Measurements from ENCODE around the gene MEFV.
"Not testable (repeated sequence)": the region's sequence is repeated elsewhere in the genome, so short reads cannot be mapped to it uniquely, and the experiment has no call there.

MEFV gene

DNA sequence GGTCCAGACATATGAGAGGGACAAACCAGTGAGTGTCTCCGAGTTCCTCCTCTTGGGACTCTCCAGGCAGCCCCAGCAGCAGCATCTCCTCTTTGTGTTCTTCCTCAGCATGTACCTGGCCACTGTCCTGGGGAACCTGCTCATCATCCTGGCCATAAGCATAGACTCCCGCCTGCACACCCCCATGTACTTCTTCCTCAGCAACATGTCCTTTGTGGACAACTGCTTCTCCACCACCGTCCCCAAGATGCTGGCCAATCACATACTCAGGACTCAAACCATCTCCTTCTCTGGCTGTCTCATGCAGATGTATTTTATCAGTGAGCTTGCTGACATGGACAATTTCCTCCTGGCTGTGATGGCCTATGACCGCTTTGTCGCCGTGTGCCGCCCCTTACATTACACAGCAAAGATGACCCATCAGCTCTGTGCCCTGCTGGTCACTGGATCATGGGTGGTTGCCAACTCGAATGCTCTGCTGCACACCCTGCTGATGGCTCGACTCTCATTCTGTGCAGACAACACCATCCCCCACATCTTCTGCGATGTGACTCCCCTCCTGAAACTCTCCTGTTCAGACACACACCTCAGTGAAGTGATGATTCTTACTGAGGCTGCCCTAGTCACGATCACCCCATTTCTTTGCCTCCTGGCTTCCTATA lies 40.7 kb downstream of the MEFV start:
- DNase-seq (ENCODE audit: low read depth in 3 of 3) = no peak

DNA sequence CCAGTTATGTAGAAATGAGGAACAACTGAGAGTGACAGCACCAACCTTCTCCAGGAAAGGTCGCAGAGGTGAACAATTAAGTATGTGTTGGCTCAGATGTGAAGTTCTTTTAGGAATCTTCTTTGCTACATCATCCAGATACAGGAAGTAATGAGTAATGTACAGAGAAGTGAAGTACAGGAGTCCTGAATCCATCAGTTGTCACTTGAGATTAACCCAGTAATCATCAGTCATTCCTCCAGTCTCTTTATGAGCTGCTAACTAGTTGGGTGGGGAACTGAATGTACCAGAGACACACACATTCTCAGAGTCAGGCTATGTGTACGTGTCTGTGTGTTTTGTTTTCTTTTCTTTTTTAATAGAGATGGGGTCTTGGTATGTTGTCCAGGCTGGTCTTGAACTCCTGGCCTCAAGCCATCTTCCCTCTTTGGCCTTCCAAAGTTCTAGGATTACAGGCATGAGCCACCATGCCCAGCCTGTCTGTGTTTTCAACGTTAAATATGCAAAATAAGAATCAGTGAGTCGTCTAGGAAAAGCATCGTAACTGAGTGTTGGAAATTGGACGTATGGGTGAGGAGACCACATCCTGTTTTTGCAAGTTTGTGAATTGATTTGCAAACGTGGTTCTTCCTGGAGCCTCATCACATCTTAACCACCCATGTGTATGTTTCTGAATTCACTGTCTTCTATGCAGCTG lies 41.4 kb downstream of the MEFV start:
- DNase-seq (ENCODE audit: low read depth in 3 of 3) = no peak

DNA sequence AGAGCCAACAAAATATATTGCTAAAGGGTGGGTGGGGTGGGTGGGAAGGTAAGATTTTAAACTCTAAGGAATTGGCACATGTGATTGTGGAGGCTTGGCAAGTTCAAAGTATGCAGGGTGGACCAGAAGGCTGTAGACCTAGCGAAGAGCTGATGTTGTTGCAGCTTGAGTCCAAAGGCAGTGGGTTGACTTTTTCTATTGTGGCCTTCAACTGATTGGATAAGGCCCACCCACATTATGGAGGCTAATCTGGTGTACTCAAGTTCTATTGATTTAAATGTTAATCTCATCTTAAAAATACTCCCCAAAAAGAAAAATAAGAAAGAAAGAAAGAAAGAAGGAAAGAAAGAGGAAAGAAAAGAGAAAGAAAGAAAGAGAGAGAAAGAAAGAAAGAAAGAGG lies 43.9 kb downstream of the MEFV start:
- no peak for DNase-seq (ENCODE audit: low read depth in 3 of 3)

DNA sequence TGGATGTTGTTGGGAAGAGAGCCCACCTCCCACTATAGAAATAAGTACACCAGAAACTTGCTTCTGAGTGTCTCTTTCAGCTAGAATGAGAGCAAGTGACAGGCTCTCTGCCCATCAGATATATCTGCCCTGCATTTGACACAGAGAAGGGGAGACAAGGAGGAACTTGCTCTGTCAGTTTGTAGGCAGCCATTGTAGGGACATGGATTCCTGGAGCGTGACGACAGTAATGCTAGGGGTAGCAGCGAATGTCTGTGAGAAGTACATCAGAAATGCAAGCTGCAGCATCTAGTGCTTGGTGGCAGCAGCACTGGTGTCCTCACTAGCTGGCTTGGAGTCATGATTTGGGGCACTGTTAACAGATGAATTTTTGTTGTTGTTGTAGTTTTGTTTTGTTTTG lies 44.4 kb downstream of the MEFV start:
- no peak for DNase-seq (ENCODE audit: low read depth in 3 of 3)

DNA sequence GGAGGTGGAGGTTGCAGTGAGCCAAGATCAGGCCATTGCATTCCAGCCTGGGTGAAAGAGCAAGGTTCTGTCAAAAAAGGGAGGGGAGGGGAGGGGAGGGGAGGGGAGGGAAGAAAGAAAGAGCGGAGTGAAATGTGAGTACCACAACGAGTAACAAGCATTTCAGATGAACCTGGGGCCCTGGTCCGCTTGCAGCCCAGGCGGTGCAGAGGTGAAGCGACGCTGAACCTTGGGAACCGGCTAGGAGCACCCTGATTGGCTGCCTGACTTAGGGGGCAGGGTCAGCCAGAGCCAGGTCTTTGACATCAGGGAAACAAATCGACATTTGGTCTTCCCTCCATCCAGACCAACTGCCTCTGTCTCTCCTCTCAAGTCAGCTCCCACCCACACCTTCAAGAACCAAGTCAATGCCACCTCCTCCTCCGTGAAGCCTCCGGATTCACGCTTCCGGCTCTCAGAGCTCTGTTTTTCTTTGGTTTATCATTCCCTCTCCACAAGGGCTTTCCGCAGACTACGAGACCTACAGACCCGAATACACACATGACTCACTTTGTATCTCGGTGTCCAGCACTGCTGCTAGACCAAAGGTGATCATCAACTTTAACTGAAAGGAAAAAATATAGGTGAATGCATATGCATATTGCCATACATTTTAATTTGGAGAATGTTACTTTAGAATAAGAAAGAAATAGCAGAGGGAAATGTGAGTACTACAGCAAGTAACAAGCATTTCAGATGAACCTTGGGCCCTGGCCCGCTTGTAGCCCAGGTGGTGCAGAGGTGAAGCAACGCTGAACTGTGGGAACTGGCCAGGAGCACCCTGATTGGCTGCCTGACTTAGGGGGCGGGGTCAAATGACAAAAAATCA lies 49.1 kb downstream of the MEFV start:
- DNase-seq (ENCODE audit: low read depth in 3 of 3) = no peak

DNA sequence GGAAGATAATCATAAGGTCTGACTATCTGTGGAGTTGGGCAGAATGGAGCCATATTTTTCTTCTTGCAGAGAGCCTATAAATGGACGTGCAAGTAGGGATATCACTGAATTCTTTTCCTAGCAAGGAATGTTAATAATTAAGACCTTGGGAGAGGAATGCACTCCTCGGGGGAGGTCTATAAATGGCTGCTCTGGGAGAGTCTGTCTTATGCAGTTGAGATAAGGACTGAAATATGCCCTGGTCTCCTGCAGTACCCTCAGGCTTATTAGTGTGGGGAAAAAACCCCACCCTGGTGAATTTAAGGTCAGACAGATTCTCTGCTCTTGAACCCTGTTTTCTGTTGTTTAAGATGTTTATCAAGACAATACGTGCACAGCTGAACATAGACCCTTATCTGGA lies 50.5 kb downstream of the MEFV start:
- DNase-seq (ENCODE audit: low read depth in 3 of 3) = not testable (repeated sequence)

DNA sequence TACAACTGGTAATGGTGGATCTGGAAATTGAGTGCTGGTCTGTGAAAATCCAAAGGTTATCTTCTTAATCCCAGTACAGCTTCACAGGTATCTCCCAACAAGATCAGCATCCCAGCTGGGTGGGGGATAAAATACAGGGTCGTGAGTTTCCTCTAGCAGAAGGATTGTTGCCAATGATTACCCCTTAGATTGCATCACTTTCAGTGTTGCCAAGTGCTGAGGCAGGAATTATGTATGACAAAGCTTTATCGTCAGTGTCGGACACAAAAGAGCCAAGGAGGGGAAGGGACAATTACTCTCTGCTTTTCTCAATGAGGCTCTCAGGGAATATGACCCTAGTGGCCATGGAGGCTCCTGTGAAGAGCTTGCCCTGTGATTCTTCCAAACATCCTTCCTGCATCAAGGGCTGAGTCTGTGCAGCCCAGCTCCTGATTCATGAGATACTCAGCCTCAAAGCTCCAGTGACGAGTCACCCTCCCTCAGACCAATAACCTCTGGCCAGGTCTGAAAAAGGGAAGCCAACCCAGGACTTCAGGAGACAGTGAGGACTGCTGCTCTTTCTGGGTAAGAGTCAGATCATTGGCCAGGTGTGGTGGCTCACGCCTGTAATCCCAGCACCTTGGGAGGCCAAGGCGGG lies 53.4 kb downstream of the MEFV start:
- DNase-seq (ENCODE audit: low read depth in 3 of 3) = no peak

DNA sequence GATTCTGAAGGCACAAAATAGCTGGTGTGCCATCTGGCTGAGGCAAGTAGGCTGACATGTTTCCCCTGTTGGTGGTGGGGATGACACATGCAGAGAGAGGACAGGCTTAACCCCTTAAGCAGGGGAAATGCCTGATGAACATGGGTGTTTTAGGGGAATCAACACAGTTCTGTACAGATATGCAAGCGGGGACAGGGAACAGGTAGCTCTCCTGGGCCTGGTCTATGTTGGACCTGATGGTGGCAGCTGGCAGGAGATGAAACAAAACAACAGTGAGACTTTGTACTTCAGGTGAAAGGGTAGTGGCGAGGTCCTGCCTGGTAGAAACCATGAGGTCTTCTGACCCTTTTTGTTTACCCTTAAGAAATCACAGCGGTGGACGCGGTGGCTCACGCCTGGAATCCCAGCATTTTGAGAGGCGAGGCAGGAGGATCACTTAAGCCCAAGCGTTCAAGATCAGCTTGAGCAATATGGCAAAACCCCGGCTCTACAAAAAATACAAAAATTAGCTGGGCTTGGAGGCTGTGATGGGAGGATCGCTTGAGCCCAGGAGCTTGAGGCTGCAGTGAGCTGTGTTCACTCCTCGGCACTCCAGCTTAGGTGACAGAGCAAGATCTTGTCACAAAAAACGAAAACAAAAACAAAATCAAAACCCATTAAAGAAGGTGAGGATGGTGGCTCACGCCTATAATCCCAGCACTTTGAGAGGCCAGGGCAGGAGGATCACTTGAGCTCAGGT lies 57.9 kb downstream of the MEFV start:
- no peak for DNase-seq (ENCODE audit: low read depth in 3 of 3)

DNA sequence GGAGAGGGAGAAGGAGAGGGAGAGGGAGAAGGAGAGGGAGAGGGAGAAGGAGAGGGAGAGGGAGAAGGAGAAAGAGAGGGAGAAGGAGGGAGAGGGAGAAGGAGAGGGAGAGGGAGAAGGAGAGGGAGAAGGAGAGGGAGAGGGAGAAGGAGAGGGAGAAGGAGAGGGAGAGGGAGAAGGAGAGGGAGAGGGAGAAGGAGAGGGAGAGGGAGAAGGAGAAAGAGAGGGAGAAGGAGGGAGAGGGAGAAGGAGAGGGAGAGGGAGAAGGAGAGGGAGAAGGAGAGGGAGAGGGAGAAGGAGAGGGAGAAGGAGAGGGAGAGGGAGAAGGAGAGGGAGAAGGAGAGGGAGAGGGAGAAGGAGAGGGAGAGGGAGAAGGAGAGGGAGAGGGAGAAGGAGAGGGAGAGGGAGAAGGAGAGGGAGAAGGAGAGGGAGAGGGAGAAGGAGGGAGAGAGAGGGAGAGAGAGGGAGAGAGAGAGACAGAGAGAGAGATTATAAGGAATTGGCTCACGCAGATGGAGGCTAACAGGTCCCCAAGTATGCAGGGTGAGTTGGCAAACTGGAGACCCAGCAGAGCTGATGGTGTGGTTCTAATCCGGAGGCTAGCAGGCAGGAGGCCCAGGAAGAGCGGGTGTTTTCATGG lies 58.6 kb downstream of the MEFV start:
- not testable (repeated sequence) for DNase-seq (ENCODE audit: low read depth in 3 of 3)

DNA sequence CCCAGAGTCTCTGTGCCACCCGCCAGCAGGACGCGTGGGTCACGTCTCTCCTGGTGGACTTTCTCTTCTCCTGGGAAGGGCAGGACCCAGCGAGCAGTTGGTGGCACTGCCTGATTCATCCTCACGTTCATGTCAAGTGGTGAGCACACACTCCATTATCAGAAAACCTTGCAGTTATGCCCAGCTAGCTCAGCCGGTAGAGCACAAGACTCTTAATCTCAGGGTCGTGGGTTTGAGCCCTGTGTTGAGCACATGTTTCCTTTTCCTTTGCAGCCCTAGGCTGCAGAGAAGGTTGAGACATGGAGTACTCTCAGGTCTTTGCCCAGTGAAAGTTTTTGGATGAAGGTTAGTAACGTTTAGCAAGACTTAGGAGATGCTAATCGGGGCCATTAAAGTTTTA lies 60.5 kb downstream of the MEFV start:
- DNase-seq (ENCODE audit: low read depth in 3 of 3) = no peak

DNA sequence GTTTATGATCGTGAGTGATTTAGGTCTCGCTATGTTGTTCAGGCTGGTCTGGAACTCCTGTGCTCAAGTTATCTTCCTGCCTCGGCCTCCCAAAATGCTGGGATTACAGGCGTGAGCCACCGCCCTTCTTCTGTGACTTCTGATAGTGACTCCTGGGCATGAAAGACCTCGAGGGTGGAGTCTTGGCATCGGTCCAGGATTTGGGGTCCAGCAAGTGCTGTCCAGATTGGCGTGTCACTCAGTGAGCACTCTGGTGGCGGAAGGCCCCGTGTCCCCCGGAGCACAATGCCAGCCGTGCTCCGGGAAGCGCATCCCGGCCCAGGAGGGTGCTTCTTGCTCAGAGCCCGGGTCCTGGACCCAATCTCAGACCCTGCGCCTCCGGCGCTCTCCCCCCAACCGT lies 61.6 kb downstream of the MEFV start:
- no peak for DNase-seq (ENCODE audit: low read depth in 3 of 3)

DNA sequence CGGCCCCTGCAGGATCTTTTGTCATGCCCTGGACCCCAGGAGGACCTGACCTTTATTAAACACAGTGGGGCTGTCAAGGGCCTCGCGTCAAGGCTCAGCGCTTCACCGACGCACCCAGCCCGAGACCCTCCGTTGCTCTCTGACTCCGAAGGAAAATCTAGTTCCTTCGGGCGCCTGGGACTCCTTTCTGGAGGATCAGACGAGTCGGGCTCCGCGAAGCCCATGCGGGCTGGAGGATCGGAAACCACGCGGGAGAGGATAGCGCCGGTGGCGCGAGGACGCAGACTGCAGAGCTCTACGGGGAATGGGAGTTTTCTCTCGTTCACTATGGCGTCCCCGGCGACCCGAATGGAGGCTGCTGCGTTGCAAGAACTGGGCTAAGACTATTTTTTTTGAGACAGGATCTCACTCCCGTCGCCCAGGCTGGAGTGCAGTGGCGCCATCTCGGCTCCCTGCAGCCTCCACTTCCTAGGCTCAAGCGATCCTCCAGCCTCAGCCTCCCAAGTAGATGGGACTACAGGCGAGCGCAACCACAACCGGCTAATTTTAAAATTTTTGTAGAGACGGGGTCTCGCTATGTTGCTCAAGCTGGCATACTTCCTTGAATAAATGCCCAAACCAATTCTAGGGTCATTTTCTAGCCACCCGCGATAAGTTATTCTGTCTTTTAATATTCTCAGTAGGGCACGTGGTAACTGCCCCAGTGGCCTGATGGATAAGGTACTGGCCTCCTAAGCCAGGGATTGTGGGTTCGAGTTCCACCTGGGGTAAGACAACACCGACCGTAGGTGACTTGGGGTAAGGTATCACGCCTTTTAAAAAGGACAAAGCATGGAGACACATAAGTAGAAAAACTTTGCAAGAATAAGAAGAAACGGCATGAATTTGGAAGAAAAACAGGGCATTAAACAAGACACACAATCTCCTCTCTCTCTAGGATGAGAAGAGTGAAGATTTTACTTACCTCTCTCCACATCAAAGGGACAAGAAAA lies 62.9 kb downstream of the MEFV start:
- no peak for DNase-seq (ENCODE audit: low read depth in 3 of 3)

DNA sequence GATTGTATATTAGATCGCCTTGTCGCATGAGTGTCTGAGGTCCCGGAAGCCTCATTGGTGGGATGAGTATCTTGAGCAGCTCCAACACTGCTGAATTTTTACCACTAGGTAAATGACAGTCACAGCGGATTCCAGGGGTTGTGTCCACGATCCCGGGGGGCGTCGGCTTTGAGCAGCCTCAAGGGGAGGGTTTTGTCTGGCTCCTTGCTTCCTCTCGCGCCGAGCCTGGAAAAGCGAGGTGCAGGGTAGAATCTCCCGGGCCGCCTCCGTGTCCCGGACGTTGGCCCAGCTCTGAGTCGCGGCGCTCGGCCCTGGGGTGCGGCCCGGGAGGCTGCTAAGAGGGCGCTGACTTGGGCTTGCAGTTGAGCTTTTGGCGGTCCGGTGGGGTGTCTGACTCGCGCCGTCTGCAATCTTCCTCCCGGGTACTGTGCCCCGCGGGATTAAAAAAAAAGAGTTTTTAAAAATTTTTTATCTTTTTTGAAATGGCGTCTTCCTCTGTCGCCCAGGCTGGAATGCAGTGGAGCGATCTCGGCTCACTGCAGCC lies 63.9 kb downstream of the MEFV start:
- no peak for DNase-seq (ENCODE audit: low read depth in 3 of 3)
